AG10803 (cell line): ENCODE results near the gene DDX51.

Experiments used
- DNase-seq: peaks from one replicate; pipeline ENCODE4 v3.0.0; 2010; ENCODE audit warnings: low read depth
- H3K4me3 ChIP-seq: 2 replicates; pipeline ENCODE4 v1.5.1; 2011; ENCODE audit warnings: mild to moderate bottlenecking, low read length, control low read depth
- TF ChIP-seq, protein P1 (sequence below): conservative IDR thresholded peaks from 2 replicates; pipeline ENCODE4 v1.5.1; 2011; ENCODE audit warnings: mild to moderate bottlenecking, low read length, control low read depth, inconsistent platforms

DDX51 gene

GRCh38 chr12:132176920-132177551 lies 32.9 kb upstream of the DDX51 start:
- H3K4me3 ChIP-seq, result no peak overlapping the region
- TF ChIP-seq, protein P1, sequence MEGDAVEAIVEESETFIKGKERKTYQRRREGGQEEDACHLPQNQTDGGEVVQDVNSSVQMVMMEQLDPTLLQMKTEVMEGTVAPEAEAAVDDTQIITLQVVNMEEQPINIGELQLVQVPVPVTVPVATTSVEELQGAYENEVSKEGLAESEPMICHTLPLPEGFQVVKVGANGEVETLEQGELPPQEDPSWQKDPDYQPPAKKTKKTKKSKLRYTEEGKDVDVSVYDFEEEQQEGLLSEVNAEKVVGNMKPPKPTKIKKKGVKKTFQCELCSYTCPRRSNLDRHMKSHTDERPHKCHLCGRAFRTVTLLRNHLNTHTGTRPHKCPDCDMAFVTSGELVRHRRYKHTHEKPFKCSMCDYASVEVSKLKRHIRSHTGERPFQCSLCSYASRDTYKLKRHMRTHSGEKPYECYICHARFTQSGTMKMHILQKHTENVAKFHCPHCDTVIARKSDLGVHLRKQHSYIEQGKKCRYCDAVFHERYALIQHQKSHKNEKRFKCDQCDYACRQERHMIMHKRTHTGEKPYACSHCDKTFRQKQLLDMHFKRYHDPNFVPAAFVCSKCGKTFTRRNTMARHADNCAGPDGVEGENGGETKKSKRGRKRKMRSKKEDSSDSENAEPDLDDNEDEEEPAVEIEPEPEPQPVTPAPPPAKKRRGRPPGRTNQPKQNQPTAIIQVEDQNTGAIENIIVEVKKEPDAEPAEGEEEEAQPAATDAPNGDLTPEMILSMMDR, result no peak
- no peak for DNase-seq

DNA sequence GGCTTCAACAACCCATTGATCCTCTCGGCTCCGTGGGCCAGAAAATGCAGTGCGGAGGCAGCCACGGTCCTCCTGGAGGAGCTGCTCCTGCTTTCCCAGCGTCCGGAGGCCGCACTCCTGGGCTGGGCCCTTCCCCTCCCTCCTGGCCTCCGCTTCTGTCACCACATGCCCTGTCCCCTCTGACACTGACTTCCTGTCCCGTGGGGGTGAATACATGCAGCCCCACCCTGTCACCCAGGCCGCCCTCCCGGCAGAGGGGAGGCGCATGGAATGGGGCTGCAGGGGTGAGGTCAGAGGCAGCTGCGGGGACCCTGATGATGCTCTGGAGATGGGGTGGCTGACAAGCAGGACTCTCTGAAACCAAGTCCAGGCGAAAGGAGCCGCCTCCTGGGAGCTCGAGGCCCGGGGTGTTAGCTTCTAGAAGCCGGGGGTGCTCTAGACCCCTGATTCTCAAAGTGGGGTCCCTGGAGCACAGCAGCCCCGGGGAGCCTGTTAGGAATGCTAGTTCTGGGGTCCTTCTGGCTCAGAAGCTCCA lies 32.3 kb upstream of the DDX51 start:
- H3K4me3 ChIP-seq, result no peak overlapping the region
- DNase-seq, result no peak
- TF ChIP-seq, protein P1, result no peak

DNA sequence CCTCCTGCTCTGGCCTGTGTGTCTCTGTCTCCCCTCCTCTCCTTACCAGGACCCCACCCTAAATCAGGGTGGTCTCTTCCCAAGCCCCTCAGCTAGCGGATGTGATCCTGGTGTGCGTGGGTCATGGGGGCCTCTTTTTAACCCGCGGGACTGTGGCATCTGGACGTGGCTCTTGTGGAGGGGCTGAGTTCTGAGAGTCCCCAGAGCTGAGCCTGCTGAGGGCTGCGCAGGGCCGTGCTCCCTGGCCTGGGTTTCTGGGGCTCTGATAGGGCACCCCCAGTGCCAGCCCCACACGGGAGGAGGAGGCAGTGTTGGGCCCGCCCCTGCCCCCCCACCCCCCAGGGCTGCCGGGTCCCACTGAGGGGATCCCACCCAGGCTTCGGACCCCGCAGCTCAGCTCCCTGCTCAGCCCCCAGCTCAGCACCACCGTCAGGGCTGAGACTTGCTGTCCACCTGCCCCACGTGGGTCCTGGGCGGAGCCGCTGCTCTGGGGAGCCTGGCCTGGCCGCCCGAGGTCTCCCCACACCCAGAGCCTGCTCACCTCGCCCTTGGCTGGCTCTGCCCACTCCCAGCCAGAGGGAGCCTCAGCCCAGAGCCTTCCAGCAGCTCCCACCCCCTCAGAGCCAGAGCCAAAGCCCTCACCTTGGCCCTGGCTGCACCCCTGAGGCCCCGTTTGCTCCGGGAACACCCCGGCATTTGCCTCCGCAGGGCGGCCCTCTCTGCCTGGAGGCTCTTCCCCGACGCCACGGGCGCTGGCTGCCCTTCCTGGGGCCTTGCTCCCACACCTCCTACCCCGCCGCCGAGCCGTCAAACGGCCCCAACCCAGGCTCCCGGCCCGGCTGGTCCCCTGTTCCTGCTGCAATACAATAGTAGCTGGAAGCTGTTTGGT lies 31.6 kb upstream of the DDX51 start:
- DNase-seq, result no peak
- TF ChIP-seq, protein P1, result no peak
- H3K4me3 ChIP-seq, result no peak overlapping the region

- DNase-seq, result no peak
- no peak overlapping the region for H3K4me3 ChIP-seq
- TF ChIP-seq, protein P1, result no peak
Observed at GRCh38 chr12:132174839-132175490, 30.8 kb upstream of the DDX51 start.

- DNase-seq, result no peak
- H3K4me3 ChIP-seq, result no peak overlapping the region
- TF ChIP-seq, protein P1, result no peak
Observed at GRCh38 chr12:132174015-132174838, 30.1 kb upstream of the DDX51 start.

- no peak for DNase-seq
- TF ChIP-seq, protein P1, result no peak
- no peak overlapping the region for H3K4me3 ChIP-seq
Observed at GRCh38 chr12:132173135-132174014, 29.3 kb upstream of the DDX51 start.
